ENCODE results near the gene ZBTB40.

The ZBTB40 gene, protein sequence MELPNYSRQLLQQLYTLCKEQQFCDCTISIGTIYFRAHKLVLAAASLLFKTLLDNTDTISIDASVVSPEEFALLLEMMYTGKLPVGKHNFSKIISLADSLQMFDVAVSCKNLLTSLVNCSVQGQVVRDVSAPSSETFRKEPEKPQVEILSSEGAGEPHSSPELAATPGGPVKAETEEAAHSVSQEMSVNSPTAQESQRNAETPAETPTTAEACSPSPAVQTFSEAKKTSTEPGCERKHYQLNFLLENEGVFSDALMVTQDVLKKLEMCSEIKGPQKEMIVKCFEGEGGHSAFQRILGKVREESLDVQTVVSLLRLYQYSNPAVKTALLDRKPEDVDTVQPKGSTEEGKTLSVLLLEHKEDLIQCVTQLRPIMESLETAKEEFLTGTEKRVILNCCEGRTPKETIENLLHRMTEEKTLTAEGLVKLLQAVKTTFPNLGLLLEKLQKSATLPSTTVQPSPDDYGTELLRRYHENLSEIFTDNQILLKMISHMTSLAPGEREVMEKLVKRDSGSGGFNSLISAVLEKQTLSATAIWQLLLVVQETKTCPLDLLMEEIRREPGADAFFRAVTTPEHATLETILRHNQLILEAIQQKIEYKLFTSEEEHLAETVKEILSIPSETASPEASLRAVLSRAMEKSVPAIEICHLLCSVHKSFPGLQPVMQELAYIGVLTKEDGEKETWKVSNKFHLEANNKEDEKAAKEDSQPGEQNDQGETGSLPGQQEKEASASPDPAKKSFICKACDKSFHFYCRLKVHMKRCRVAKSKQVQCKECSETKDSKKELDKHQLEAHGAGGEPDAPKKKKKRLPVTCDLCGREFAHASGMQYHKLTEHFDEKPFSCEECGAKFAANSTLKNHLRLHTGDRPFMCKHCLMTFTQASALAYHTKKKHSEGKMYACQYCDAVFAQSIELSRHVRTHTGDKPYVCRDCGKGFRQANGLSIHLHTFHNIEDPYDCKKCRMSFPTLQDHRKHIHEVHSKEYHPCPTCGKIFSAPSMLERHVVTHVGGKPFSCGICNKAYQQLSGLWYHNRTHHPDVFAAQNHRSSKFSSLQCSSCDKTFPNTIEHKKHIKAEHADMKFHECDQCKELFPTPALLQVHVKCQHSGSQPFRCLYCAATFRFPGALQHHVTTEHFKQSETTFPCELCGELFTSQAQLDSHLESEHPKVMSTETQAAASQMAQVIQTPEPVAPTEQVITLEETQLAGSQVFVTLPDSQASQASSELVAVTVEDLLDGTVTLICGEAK

GRCh38 chr1:22451702-22452480 lies at the start of gene ZBTB40:
Gene ZBTB40, plus strand, starts transcription at chr1:22451851. Its CDS starts 38,098 bp downstream, at chr1:22489949.
- in situ Hi-C loops (cut with MboI; ENCODE audit: low sequenced_read_pairs) = no loop called here

- in situ Hi-C loops (cut with MboI; ENCODE audit: low sequenced_read_pairs) = loop anchor here (25.0 kb wide), 1 partner anchor 1165 kb away; no protein-coding TSS in a partner anchor
Observed at GRCh38 chr1:22402356-22403053, 49.1 kb upstream of the ZBTB40 start.

DNA sequence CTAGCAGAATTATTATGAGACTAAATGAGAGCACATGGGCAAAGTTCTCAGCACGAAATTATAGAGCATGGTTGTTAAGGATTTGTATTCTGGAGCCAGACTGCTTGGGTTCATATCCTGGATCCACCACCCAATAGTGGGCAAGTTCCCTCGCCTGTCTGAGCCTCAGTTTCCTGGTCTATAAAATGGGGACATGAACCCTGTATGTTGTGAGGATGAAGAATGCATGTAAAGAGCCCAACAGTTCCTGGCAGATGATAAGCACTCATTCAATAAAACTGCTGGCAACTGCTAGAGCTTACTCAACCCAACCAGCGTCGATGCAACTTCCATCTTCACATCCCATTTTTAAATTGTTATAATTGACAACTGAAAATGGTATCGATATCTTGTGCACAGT lies 47.2 kb upstream of the ZBTB40 start:
- in situ Hi-C loops (cut with MboI; ENCODE audit: low sequenced_read_pairs) = loop anchor here (25.0 kb wide), 1 partner anchor 1167 kb away; no protein-coding TSS in a partner anchor

GRCh38 chr1:22406722-22407495 lies 44.7 kb upstream of the ZBTB40 start:
- in situ Hi-C loops (cut with MboI; ENCODE audit: low sequenced_read_pairs) = loop anchor here (25.0 kb wide), 1 partner anchor 1170 kb away; no protein-coding TSS in a partner anchor

- in situ Hi-C loops (cut with MboI; ENCODE audit: low sequenced_read_pairs) = loop anchor here (25.0 kb wide), 1 partner anchor 1171 kb away; no protein-coding TSS in a partner anchor
Observed at GRCh38 chr1:22408230-22408629, 43.4 kb upstream of the ZBTB40 start.

DNA sequence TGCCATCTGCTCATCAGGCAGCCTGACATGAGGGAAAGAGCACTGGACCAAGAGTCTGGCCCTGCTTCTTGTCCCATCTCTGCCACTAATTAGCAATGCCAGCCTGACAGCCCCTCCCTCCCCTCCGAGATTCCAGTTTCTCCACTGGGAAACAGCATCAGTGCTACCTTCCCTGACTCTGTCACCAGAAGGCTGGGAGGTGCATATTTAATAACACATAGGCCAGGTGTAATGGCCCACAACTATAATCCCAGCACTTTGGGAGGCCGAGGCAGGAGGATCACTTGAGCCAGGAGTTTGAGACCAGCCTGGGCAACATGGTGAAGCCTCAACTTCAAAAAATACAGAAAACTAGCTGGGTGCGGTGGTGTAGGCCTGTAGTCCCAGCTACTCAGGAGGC lies 41.2 kb upstream of the ZBTB40 start:
- in situ Hi-C loops (cut with MboI; ENCODE audit: low sequenced_read_pairs) = loop anchor here (10.0 to 25.0 kb wide), 2 partner anchors 276 to 1173 kb away; no protein-coding TSS in a partner anchor

GRCh38 chr1:22410928-22411495 lies 40.6 kb upstream of the ZBTB40 start:
- in situ Hi-C loops (cut with MboI; ENCODE audit: low sequenced_read_pairs) = loop anchor here (10.0 to 25.0 kb wide), 2 partner anchors 276 to 1174 kb away; no protein-coding TSS in a partner anchor

DNA sequence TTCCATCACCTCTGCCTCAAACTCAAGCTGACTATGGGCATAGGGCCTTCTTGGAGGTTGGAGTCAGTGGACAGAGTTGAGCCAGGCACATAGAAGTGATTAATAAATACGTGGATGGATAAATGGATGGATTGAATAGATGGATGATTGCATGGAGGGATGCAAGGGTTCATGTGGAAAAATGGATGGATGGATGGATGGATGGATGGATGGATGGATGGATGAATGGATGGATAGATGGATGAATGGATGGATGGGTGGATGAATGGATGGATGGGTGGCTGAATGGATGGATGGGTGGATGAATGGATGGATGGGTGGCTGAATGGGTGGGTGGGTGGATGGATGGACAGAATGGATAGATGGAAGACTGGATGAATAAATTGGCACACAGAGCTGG lies 40.1 kb upstream of the ZBTB40 start:
- in situ Hi-C loops (cut with MboI; ENCODE audit: low sequenced_read_pairs) = loop anchor here (10.0 to 25.0 kb wide), 2 partner anchors 277 to 1174 kb away; no protein-coding TSS in a partner anchor

DNA sequence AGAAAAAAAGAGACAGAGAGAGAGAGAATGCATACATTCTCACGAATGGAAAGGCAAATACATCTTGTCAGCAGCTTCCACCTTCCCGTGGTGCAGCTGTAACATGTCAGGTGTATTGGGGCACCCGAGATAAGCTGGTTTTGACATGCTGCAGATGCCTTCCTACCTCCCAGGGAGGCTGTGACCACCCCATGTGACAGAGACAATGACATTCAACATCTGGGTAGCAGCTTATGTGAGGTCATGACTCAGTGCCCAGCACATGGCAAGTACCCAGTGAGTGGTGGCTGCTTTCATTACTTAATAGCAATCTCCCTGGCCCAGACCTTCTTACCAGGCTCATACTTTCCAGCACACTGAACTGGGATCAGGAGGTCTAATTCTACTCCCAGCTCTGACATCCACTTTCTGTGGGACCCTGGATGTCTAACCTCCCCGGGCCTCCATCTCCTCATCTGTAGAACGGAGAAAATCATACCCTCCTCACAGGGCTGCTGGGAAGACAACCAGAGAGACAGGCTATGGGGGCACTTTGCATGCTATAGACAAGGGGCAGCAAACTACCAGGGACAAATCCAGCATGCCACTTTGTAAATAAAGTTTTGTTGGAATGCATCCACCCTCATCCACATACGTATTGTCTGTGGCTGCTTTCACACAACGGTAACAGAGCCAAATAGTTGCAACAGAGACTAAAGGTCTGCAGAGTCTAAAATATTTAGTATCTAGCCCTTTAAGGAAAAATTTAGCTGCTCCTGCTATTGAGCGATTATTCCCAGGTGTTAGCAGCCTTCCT lies 38.5 kb upstream of the ZBTB40 start:
- in situ Hi-C loops (cut with MboI; ENCODE audit: low sequenced_read_pairs) = loop anchor here (10.0 to 25.0 kb wide), 2 partner anchors 278 to 1176 kb away; no protein-coding TSS in a partner anchor

DNA sequence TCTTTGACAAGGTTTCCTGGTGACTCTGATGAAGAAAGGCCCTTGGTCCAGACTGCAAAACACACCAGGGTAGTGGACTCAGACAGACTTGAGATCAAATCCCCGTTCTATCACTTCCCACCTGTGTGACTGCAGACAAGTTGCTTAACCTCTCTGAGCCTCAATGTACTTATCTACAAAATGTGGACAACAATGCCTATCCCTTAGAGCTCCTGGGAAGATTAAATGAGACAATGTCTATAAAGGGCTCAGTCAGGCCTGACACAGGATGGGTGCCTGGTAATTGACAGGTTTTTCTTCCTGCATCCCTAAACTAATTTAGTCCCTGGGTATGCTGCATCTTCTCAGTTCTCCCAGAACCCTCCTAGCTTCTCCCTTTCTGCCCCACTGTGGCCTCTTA lies 37.9 kb upstream of the ZBTB40 start:
- in situ Hi-C loops (cut with MboI; ENCODE audit: low sequenced_read_pairs) = loop anchor here (10.0 to 25.0 kb wide), 2 partner anchors 279 to 1176 kb away; no protein-coding TSS in a partner anchor

DNA sequence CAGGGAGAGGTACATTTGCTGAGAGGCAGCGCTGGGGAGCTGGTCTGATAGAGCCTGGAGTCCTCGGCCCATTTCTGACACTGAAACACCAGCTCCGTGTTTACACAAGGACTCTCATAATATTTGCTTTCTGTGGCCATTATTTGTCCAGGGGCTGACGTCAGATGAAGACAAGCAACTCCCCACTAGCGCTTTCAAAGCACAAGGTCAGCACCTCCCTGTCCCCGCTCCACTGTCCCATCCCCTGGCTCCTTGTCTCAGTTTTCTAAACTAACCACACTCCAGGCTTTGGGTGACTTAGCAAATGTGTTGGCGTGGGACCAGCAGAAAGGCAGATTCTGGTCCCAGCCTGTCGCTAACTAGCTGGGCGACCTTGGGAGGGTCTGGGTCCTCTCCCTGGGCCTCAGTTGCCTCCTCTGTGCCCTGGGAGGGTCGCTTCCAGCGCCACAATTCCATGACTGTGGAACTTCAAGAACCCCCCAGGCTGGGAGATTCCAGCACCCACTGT lies 37.4 kb upstream of the ZBTB40 start:
- in situ Hi-C loops (cut with MboI; ENCODE audit: low sequenced_read_pairs) = loop anchor here (10.0 to 25.0 kb wide), 2 partner anchors 279 to 1177 kb away; no protein-coding TSS in a partner anchor

GRCh38 chr1:22415489-22415888 lies 36.2 kb upstream of the ZBTB40 start:
- in situ Hi-C loops (cut with MboI; ENCODE audit: low sequenced_read_pairs) = loop anchor here (10.0 to 25.0 kb wide), 2 partner anchors 281 to 1178 kb away; no protein-coding TSS in a partner anchor

DNA sequence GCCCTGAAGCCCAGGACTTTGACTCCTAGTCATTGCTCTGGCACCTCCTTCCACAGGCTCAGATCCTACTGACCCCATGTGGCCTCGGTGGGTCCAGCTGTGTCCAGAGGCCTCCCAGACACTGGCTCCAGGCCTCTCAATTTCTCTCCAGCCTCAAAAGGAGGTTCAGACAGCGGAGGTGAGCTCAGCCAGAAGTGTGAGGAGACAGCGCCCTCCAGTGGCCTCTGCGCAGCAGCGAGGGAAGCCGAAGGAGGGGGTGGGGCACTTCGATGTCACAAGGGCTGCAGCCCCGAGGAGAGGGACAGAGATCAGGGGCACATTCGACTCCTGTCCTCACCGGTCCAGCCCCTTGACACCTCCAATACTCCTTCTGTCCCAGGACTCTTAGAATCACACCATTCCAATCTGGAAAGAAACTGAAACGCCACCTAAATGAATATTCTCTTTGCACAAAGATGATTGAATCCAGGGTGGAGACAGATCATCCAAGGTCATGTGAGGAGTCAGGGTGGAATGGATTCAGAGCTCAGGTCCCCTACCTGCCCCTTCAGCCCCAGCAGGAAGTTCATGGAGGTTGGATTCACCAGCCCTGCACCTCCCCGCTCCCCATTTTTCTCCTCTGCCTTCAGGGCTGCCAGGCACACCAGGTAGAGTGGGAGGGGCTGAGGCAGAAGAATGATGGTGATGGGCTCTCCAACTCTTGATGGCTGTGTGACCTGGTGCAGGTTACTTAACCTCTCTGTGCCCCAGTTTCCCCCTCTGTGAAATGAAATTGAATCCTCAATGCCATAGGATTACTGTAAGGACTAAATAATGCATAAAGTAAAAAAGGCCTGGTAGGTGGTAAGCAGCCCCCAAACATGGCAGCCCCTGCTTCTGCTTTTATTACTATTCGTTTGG lies 34.8 kb upstream of the ZBTB40 start:
- in situ Hi-C loops (cut with MboI; ENCODE audit: low sequenced_read_pairs) = loop anchor here (10.0 to 25.0 kb wide), 2 partner anchors 282 to 1180 kb away; no protein-coding TSS in a partner anchor

- in situ Hi-C loops (cut with MboI; ENCODE audit: low sequenced_read_pairs) = loop anchor here (10.0 to 25.0 kb wide), 2 partner anchors 283 to 1180 kb away; no protein-coding TSS in a partner anchor
Observed at GRCh38 chr1:22417466-22417865, 34.2 kb upstream of the ZBTB40 start.

DNA sequence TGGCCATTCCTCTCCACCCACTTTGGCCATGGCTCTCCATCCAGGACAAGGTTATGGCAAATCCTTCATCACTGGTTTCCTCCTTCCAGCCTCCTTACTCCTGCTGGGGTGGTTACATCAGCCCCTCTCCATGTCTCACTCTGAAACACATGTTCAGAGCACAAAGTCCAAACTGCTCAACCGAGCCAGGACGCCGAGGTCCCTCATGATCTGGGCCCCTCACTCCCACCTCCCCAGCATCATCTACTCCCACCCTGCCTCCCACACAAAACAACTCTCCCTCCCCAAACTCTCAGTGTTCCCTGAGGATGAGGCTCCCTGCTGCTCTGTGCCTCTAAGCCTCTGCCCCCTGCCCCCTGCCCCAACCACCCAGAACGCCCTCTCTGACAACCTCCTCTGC lies 33.3 kb upstream of the ZBTB40 start:
- in situ Hi-C loops (cut with MboI; ENCODE audit: low sequenced_read_pairs) = loop anchor here (10.0 to 25.0 kb wide), 2 partner anchors 284 to 1181 kb away; no protein-coding TSS in a partner anchor
